ENCODE results near the gene SLK.

Gene SLK

DNA sequence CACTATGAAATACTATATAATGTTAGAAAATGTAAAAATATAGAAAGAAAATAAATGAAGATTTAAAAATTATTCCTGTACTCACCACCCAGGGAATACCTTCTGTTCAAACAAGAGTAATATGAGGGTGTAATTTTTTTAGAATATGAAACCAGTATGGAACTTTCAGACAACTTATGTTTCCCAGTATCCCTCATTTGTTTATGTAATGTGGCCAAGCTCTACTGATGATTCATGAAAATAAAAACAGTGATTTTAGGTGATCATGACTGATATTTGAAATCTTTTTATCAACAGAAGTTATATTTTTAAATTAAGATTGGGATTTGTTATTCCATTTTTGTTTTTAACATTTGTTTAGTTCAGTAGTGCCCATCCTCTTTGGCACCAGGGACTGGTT lies 18.8 kb downstream of the SLK start:
- H3K18ac ChIP-seq (ENCODE audit: low read length): no peak overlapping the region
- H3K4me1 ChIP-seq (ENCODE audit: control insufficient read depth, low read depth, low read length): no peaks in the 10 kb centered on the region
- H4K5ac ChIP-seq (ENCODE audit: low read length): no peak overlapping the region
- peaks cover 2% of the 10 kb centered on the region for H3K27me3 ChIP-seq (ENCODE audit: insufficient read depth, low read length, poor library complexity)
- H3K9ac ChIP-seq (ENCODE audit: low read length): no peak overlapping the region
- no peak overlapping the region for H3K4me3 ChIP-seq (ENCODE audit: low read length)
- no peak for DNase-seq
- H2BK15ac ChIP-seq (replicated peaks; ENCODE audit: low read depth): no peak overlapping the region
- no peak overlapping the region for H2BK120ac ChIP-seq (ENCODE audit: low read depth, low read length)
- no peak overlapping the region for H3K27ac ChIP-seq (ENCODE audit: low read depth, low read length)
- no peak overlapping the region for H3K4me2 ChIP-seq (ENCODE audit: low read length)
- no peak overlapping the region for H3K23ac ChIP-seq (ENCODE audit: low read length)
- no peaks in the 10 kb centered on the region for H3K79me2 ChIP-seq (ENCODE audit: control insufficient read depth, insufficient read depth, low read length)
- no peaks in the 10 kb centered on the region for H3K36me3 ChIP-seq (ENCODE audit: control insufficient read depth, insufficient read depth, low read length)
- no peak overlapping the region for H3K4ac ChIP-seq (ENCODE audit: low read depth, low read length)
- peaks cover 3% of the 10 kb centered on the region for H3K79me1 ChIP-seq (ENCODE audit: low read length)
- H4K8ac ChIP-seq (ENCODE audit: low read depth, low read length): no peak overlapping the region
- H3K56ac ChIP-seq (ENCODE audit: low read length): no peak overlapping the region
- no peak overlapping the region for H2AK5ac ChIP-seq (ENCODE audit: low read length)
- no peak overlapping the region for H2BK5ac ChIP-seq (ENCODE audit: low read length)

GRCh38 chr10:103986360-103986759 lies 19.4 kb downstream of the SLK start:
- no peak overlapping the region for H4K8ac ChIP-seq (ENCODE audit: low read depth, low read length)
- no peaks in the 10 kb centered on the region for H3K4me1 ChIP-seq (ENCODE audit: control insufficient read depth, low read depth, low read length)
- H2AK5ac ChIP-seq (ENCODE audit: low read length): no peak overlapping the region
- H3K56ac ChIP-seq (ENCODE audit: low read length): no peak overlapping the region
- no peak overlapping the region for H3K27ac ChIP-seq (ENCODE audit: low read depth, low read length)
- H3K4ac ChIP-seq (ENCODE audit: low read depth, low read length): no peak overlapping the region
- H4K5ac ChIP-seq (ENCODE audit: low read length): no peak overlapping the region
- peaks cover 2% of the 10 kb centered on the region for H3K27me3 ChIP-seq (ENCODE audit: insufficient read depth, low read length, poor library complexity)
- no peak for DNase-seq
- no peak overlapping the region for H2BK5ac ChIP-seq (ENCODE audit: low read length)
- no peaks in the 10 kb centered on the region for H3K79me2 ChIP-seq (ENCODE audit: control insufficient read depth, insufficient read depth, low read length)
- no peaks in the 10 kb centered on the region for H3K36me3 ChIP-seq (ENCODE audit: control insufficient read depth, insufficient read depth, low read length)
- WGBS (ENCODE audit: extremely low coverage, insufficient coverage, low lambda C conversion rate): no CpG with 5 or more reads among the region's 7 CpGs
- no peak overlapping the region for H2BK120ac ChIP-seq (ENCODE audit: low read depth, low read length)
- no peak overlapping the region for H3K4me3 ChIP-seq (ENCODE audit: low read length)
- no peak overlapping the region for H3K9ac ChIP-seq (ENCODE audit: low read length)
- no peak overlapping the region for H3K4me2 ChIP-seq (ENCODE audit: low read length)
- no peak overlapping the region for H2BK15ac ChIP-seq (replicated peaks; ENCODE audit: low read depth)
- H3K79me1 ChIP-seq (ENCODE audit: low read length): peaks cover 3% of the 10 kb centered on the region
- no peak overlapping the region for H3K18ac ChIP-seq (ENCODE audit: low read length)
- no peak overlapping the region for H3K23ac ChIP-seq (ENCODE audit: low read length)

GRCh38 chr10:103990121-103990520 lies 23.2 kb downstream of the SLK start:
- peaks cover under 1% of the 10 kb centered on the region for H3K27me3 ChIP-seq (ENCODE audit: insufficient read depth, low read length, poor library complexity)
- no peak overlapping the region for H3K4me3 ChIP-seq (ENCODE audit: low read length)
- no peak overlapping the region for H3K56ac ChIP-seq (ENCODE audit: low read length)
- H3K23ac ChIP-seq (ENCODE audit: low read length): no peak overlapping the region
- no peaks in the 10 kb centered on the region for H3K79me2 ChIP-seq (ENCODE audit: control insufficient read depth, insufficient read depth, low read length)
- H3K4me1 ChIP-seq (ENCODE audit: control insufficient read depth, low read depth, low read length): no peaks in the 10 kb centered on the region
- H2BK15ac ChIP-seq (replicated peaks; ENCODE audit: low read depth): no peak overlapping the region
- DNase-seq: no peak
- H4K5ac ChIP-seq (ENCODE audit: low read length): no peak overlapping the region
- no peak overlapping the region for H4K8ac ChIP-seq (ENCODE audit: low read depth, low read length)
- H2BK5ac ChIP-seq (ENCODE audit: low read length): no peak overlapping the region
- no peak overlapping the region for H3K9ac ChIP-seq (ENCODE audit: low read length)
- H2BK120ac ChIP-seq (ENCODE audit: low read depth, low read length): no peak overlapping the region
- no peak overlapping the region for H3K4me2 ChIP-seq (ENCODE audit: low read length)
- H3K79me1 ChIP-seq (ENCODE audit: low read length): peaks cover 2% of the 10 kb centered on the region
- H2AK5ac ChIP-seq (ENCODE audit: low read length): no peak overlapping the region
- no peak overlapping the region for H3K4ac ChIP-seq (ENCODE audit: low read depth, low read length)
- H3K36me3 ChIP-seq (ENCODE audit: control insufficient read depth, insufficient read depth, low read length): no peaks in the 10 kb centered on the region
- no peak overlapping the region for H3K18ac ChIP-seq (ENCODE audit: low read length)
- WGBS (ENCODE audit: extremely low coverage, insufficient coverage, low lambda C conversion rate): no CpG with 5 or more reads among the region's 3 CpGs
- H3K27ac ChIP-seq (ENCODE audit: low read depth, low read length): no peak overlapping the region

DNA sequence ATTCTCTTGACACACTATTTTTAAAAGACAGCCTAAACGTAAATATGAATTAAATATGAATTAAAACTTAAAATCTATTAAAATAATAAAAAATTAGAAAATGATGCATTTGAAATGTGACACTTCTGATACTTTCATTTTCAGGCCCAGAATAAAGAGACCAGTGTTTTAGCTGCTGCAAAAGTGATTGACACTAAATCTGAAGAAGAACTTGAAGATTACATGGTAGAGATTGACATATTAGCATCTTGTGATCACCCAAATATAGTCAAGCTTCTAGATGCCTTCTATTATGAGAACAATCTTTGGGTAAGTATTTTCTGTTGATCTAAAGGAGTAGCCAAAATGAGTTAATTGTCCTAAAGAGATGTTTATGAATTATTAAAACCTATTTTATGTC lies 23.6 kb downstream of the SLK start:
- no peak overlapping the region for H3K56ac ChIP-seq (ENCODE audit: low read length)
- H2BK5ac ChIP-seq (ENCODE audit: low read length): no peak overlapping the region
- no peak overlapping the region for H2AK5ac ChIP-seq (ENCODE audit: low read length)
- H3K4me3 ChIP-seq (ENCODE audit: low read length): no peak overlapping the region
- H3K79me2 ChIP-seq (ENCODE audit: control insufficient read depth, insufficient read depth, low read length): no peaks in the 10 kb centered on the region
- no peak overlapping the region for H3K23ac ChIP-seq (ENCODE audit: low read length)
- H3K18ac ChIP-seq (ENCODE audit: low read length): no peak overlapping the region
- H3K27me3 ChIP-seq (ENCODE audit: insufficient read depth, low read length, poor library complexity): no peaks in the 10 kb centered on the region
- H3K4me2 ChIP-seq (ENCODE audit: low read length): no peak overlapping the region
- H3K9ac ChIP-seq (ENCODE audit: low read length): no peak overlapping the region
- no peaks in the 10 kb centered on the region for H3K4me1 ChIP-seq (ENCODE audit: control insufficient read depth, low read depth, low read length)
- H2BK120ac ChIP-seq (ENCODE audit: low read depth, low read length): no peak overlapping the region
- peaks cover 2% of the 10 kb centered on the region for H3K79me1 ChIP-seq (ENCODE audit: low read length)
- no peak overlapping the region for H4K5ac ChIP-seq (ENCODE audit: low read length)
- no peaks in the 10 kb centered on the region for H3K36me3 ChIP-seq (ENCODE audit: control insufficient read depth, insufficient read depth, low read length)
- WGBS (ENCODE audit: extremely low coverage, insufficient coverage, low lambda C conversion rate): no CpG with 5 or more reads among the region's 1 CpG
- no peak overlapping the region for H3K4ac ChIP-seq (ENCODE audit: low read depth, low read length)
- H3K27ac ChIP-seq (ENCODE audit: low read depth, low read length): no peak overlapping the region
- H2BK15ac ChIP-seq (replicated peaks; ENCODE audit: low read depth): no peak overlapping the region
- DNase-seq: no peak
- no peak overlapping the region for H4K8ac ChIP-seq (ENCODE audit: low read depth, low read length)

- H2AK5ac ChIP-seq (ENCODE audit: low read length): no peak overlapping the region
- H3K27me3 ChIP-seq (ENCODE audit: insufficient read depth, low read length, poor library complexity): no peaks in the 10 kb centered on the region
- no peak overlapping the region for H3K9ac ChIP-seq (ENCODE audit: low read length)
- no peaks in the 10 kb centered on the region for H3K79me1 ChIP-seq (ENCODE audit: low read length)
- H3K36me3 ChIP-seq (ENCODE audit: control insufficient read depth, insufficient read depth, low read length): no peaks in the 10 kb centered on the region
- 100% methylated on average over 1 of the region's 3 CpGs for WGBS (ENCODE audit: extremely low coverage, insufficient coverage, low lambda C conversion rate)
- no peak overlapping the region for H2BK120ac ChIP-seq (ENCODE audit: low read depth, low read length)
- H3K4ac ChIP-seq (ENCODE audit: low read depth, low read length): no peak overlapping the region
- H3K23ac ChIP-seq (ENCODE audit: low read length): no peak overlapping the region
- DNase-seq: no peak
- no peaks in the 10 kb centered on the region for H3K4me1 ChIP-seq (ENCODE audit: control insufficient read depth, low read depth, low read length)
- no peak overlapping the region for H2BK5ac ChIP-seq (ENCODE audit: low read length)
- no peak overlapping the region for H2BK15ac ChIP-seq (replicated peaks; ENCODE audit: low read depth)
- H4K8ac ChIP-seq (ENCODE audit: low read depth, low read length): no peak overlapping the region
- no peak overlapping the region for H3K18ac ChIP-seq (ENCODE audit: low read length)
- no peak overlapping the region for H3K56ac ChIP-seq (ENCODE audit: low read length)
- no peak overlapping the region for H4K5ac ChIP-seq (ENCODE audit: low read length)
- H3K4me3 ChIP-seq (ENCODE audit: low read length): no peak overlapping the region
- no peaks in the 10 kb centered on the region for H3K79me2 ChIP-seq (ENCODE audit: control insufficient read depth, insufficient read depth, low read length)
- no peak overlapping the region for H3K27ac ChIP-seq (ENCODE audit: low read depth, low read length)
- no peak overlapping the region for H3K4me2 ChIP-seq (ENCODE audit: low read length)
These were observed 24.6 kb downstream of the SLK start for GRCh38 chr10:103991393-103992128.

GRCh38 chr10:103995134-103995533 lies 28.2 kb downstream of the SLK start:
- Histone ChIP-seq H4K5ac (ENCODE audit: low read length) (no peak overlapping the region), H3K23ac (ENCODE audit: low read length) (no peak overlapping the region), H3K18ac (ENCODE audit: low read length) (no peak overlapping the region), H3K56ac (ENCODE audit: low read length) (no peak overlapping the region), H3K27me3 (ENCODE audit: insufficient read depth, low read length, poor library complexity) (no peaks in the 10 kb centered on the region), H2BK5ac (ENCODE audit: low read length) (no peak overlapping the region), H3K36me3 (ENCODE audit: control insufficient read depth, insufficient read depth, low read length) (no peaks in the 10 kb centered on the region), H2BK15ac (replicated peaks; ENCODE audit: low read depth) (no peak overlapping the region), H4K8ac (ENCODE audit: low read depth, low read length) (no peak overlapping the region), H3K4me2 (ENCODE audit: low read length) (no peak overlapping the region), H2AK5ac (ENCODE audit: low read length) (no peak overlapping the region), H3K79me2 (ENCODE audit: control insufficient read depth, insufficient read depth, low read length) (no peaks in the 10 kb centered on the region), H3K9ac (ENCODE audit: low read length) (no peak overlapping the region), H3K27ac (ENCODE audit: low read depth, low read length) (no peak overlapping the region), H3K4ac (ENCODE audit: low read depth, low read length) (no peak overlapping the region), H3K4me3 (ENCODE audit: low read length) (no peak overlapping the region), H3K4me1 (ENCODE audit: control insufficient read depth, low read depth, low read length) (no peaks in the 10 kb centered on the region), H3K79me1 (ENCODE audit: low read length) (no peaks in the 10 kb centered on the region), H2BK120ac (ENCODE audit: low read depth, low read length) (no peak overlapping the region)
- WGBS (ENCODE audit: extremely low coverage, insufficient coverage, low lambda C conversion rate): no CpG with 5 or more reads among the region's 1 CpG
- no peak for DNase-seq

All from mesendoderm (in vitro differentiated cells).